ENCODE results near the gene ZNF564.
"Not testable (repeated sequence)": the region's sequence is repeated elsewhere in the genome, so short reads cannot be mapped to it uniquely, and the experiment has no call there.

ZNF564 gene

DNA sequence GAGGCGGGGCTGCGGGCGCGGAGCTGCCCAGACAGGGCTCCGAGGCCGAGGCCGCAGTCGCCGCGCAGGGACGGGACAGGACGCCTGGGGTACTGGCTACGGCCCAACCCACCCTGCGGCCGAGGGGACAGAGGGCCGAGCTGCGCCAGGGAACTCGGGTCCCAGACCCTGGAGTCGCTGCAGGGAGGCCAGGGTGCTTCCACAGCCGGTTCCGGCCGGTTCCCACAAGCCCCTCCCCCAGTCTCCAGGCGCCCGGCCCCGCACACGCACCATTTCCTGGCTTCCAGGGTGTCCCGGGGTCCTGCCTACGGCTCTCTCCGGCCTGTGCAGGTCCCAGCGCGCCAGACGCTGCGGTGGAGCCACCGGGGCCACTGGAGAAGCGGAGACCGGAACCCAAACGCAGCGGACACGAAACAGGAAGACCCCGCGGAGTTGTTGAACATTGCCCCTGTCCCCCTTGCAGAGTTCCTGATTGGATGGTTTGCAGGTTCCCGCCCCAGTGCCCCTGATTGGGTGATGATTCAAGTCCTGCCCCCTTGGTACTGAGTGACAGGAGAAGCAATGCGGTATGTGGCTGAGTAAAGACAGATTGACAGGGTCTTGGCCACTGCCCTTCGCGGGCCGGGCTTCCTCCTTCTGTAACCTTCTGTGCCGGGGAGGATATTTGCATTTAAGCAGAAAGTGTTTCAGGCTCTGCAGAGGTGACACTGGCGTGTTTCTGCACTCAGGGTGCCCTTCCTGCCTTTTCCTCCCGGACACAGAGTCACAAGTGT, at the start of gene ZNF564:
Gene ZNF564, minus strand, starts transcription at position 423 of the 773 bp plus-strand sequence. Its CDS starts 150 bp downstream, at position 273.
- DNase-seq, result peak; percentile 94 to 95

GRCh38 chr19:12597594-12597993, 46.3 kb upstream of the ZNF564 start:
- DNase-seq, result no peak

DNA sequence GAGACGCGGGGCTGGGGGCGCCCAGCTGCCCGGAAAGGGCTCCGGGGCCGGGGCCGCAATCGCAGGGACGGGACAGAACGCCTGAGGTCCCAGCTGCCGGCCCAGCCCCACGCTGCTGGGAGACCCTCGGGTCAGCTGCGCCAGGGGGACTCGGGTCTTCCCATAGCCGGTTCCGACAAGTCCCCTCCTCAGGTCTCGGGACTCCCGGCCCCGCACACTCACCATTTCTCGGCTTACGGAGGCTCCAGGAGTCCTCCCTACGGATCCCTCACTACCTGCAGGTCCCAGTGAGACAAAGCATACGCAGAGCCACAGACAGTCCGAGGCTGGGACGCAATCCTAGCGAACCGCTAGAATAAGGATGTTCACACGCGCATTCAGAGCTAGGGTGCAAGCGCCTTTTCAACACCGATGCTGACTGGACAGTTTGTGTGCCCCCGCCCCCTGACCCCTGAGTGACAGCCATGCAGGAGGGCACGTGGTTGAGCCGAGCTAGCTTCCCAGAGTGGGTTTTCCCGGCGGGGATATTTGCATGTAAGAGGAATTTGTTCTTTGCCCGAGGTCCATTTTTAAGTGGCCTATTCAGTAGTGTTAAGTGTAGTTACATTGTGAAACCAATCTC, 45.8 kb upstream of the ZNF564 start:
- no peak for DNase-seq

DNA sequence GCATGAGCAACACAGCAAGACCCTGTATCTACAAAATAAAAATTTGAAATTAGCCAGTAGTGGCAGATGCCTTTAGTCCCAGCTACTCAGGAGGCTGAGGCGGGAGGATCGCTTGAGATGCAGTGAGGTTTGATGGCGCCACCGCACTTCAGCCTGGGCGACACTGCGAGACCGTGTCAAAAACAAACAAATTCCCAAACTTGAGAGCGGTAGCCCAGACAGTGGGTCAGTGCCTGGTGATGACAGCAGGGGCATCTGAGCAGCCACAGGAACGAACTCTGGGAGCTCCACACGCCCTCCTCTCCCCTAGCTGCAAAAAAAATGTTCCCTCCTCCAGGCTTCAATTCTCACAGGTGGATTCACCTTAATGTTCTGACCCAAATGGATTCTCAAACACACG, 45.2 kb upstream of the ZNF564 start:
- DNase-seq, result no peak

DNA sequence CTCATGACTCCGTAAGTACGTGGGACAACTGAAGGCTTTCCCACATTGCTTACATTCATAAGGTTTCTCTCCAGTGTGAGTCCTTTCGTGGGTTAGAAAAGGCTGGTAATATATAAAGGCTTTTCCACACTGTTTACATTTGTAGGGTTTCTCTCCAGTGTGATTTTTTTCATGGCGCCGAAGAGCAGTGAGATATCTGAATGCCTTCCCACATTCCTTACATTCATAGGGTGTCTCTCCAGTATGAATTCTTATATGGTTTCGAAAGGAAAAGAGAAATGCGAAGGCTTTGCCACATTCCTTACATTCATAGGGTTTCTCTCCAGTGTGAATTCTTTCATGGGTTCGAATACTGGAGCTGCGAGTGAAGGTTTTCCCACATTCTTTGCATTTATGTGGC, 29.8 kb upstream of the ZNF564 start:
- DNase-seq, result no peak

GRCh38 chr19:12580180-12580694, 29.0 kb upstream of the ZNF564 start:
- DNase-seq, result no peak

DNA sequence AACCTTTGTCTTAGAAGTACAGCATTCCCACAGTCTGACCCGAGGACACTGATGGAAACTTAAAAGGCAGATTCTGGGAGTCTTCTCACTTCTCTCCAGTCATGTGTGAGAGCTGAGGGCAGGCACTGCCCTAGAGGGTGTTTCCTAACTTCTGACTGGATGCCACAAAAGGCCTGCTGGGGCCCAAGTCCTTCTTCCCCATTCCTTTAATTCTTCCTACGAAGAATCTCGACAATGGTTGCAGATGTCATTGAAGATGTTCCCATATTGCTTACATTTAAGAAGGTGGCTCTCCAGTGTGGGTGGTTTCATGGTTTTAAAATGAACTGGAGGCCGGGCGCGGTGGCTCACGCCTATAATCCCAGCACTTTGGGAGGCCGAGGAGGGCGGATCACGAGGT, 27.4 kb upstream of the ZNF564 start:
- no peak for DNase-seq

DNA sequence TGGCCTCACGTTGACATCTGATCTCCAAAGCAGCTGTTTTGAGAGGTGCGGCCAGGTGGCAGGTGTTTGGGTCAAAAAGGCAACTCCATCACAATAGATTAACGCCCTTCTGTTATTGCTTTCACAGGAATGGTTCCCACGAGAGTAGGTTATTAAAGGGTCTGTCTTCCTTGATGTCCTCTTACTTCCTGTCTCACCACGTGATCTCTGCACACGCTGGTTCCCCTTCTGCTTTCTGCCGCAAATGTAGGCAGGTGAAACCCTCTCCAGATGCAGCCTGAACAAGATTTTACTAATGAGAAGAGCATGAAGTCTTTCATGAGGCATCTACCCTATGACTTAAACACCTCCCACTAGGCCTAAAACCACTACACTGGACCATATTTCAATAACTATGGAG, 22.8 kb upstream of the ZNF564 start:
- peak in 1 of 2 donors; percentile 48 for DNase-seq

- DNase-seq, result no peak
Observed at GRCh38 chr19:12567951-12568350, 16.7 kb upstream of the ZNF564 start.

- not testable (repeated sequence) for DNase-seq
Observed at GRCh38 chr19:12566380-12566779, 15.1 kb upstream of the ZNF564 start.

GRCh38 chr19:12564016-12564664, 12.9 kb upstream of the ZNF564 start:
- DNase-seq, result peak; percentile 85 to 90

DNA sequence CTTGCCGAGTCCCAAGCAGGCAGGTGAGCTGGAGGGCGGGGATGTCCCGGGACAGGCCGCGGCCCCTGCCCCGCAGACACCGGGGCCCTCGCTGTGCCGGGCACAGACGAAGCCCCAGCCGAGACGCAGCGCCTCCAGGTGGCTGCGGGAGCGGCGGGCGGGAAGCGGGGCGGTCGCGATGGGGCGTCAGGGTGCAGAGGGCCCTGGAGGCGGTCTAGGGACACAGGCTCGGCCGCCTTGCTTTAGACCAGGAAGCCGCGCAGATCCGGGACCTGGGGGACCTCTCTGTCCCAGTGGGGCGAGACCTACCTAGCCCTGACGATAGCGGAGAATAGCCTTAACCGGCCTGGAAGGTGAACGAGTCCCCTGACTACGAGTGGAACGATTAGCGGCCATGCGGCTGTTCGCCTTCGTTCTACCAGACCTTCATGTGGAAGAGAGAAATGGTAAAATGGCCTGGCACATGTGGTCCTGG, 4.2 kb upstream of the ZNF564 start:
- DNase-seq, result no peak

- no peak for DNase-seq
Observed at GRCh38 chr19:12546903-12547302, 4.4 kb downstream of the ZNF564 start.

- no peak for DNase-seq
Observed at GRCh38 chr19:12546068-12546467, 5.2 kb downstream of the ZNF564 start.

- no peak for DNase-seq
Observed at GRCh38 chr19:12545267-12545666, 6.0 kb downstream of the ZNF564 start.

- DNase-seq, result no peak
Observed at GRCh38 chr19:12544401-12544876, 6.8 kb downstream of the ZNF564 start.

- no peak for DNase-seq
Observed at GRCh38 chr19:12543855-12544254, 7.4 kb downstream of the ZNF564 start.

DNA sequence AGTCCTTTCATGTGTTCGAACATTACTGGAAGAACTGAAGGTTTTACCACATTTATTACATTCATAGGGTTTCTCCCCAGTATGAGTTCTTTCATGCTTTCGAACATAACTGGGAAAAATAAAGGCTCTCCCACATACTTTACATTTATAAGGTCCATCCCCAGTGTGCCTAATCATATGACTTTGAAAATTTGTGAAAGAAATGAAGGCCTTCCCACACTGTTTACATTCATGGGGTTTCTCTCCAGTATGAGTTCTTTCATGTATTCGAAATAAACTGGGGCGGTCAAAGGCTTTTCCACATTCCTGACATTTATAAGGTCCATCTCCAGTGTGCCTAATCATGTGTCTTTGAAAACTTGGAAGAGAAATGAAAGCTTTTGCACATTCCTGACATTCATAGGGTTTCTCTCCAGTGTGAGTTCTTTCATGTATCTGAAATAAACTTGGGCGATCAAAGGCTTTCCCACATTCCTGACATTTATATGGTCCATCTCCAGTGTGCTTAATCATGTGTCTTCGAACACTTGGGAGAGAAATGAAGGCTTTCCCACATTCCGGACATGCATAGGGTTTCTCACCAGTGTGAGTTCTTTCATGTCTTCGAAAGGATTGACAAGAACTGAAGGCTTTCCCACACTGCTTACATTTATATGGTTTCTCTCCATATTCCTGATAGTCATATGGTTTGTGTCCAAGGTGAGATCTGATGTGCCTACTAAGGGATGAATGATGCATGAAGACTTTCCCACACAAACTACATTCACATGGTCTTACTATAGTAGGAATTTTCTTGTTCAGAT, 24.0 kb downstream of the ZNF564 start:
- no peak for DNase-seq

GRCh38 chr19:12526542-12526941, 24.7 kb downstream of the ZNF564 start:
- DNase-seq, result no peak

GRCh38 chr19:12521996-12522395, 29.3 kb downstream of the ZNF564 start:
- DNase-seq, result no peak

- no peak for DNase-seq
Observed at GRCh38 chr19:12513531-12514061, 37.7 kb downstream of the ZNF564 start.

- no peak for DNase-seq
Observed at GRCh38 chr19:12497032-12497431, 54.2 kb downstream of the ZNF564 start.
